Activated CD4-positive, CD25-positive, alpha-beta regulatory T cell (primary cell): ENCODE results near the gene SIM1.

Source experiments
- DNase-seq, 4 experiments: peaks; one replicate each; lab custom pipeline; 2025; lab: John Stamatoyannopoulos, UW

The SIM1 gene

GRCh38 chr6:100470422-100471120 lies 5.8 kb upstream of the SIM1 start:
- DNase-seq: no peak

GRCh38 chr6:100469101-100469859 lies 4.6 kb upstream of the SIM1 start:
- no peak for DNase-seq

DNA sequence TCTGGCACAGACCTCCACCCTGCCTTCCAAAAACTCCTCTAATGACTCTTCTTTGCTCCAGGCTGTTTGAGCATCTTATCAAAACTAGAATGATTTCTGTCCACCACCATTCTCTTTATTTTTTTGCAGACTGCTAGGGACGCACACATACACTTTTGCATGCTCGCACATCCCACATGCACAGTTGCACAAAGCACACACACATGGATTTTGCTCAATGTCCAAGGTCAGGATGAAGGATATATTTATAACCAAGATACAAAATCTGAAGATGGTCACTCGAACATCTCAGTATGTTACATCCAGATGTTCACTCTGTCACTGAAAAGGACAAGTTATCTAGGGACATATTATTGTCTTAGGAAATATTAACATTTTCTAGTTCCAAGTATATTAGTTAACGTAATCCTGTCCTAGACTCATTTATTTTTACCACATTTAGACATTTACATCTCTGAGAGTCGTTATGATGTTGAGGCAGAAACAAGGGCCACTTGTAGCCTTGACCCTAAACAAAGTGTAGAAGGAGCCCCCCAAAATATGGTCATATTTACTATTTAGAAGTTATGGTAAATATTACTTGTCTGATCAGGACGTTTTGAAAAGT lies 3.4 kb upstream of the SIM1 start:
- no peak for DNase-seq

- no peak for DNase-seq
Measured at GRCh38 chr6:100467129-100468015, 2.7 kb upstream of the SIM1 start.

GRCh38 chr6:100466410-100467128 lies 1.8 kb upstream of the SIM1 start:
- DNase-seq: no peak

DNA sequence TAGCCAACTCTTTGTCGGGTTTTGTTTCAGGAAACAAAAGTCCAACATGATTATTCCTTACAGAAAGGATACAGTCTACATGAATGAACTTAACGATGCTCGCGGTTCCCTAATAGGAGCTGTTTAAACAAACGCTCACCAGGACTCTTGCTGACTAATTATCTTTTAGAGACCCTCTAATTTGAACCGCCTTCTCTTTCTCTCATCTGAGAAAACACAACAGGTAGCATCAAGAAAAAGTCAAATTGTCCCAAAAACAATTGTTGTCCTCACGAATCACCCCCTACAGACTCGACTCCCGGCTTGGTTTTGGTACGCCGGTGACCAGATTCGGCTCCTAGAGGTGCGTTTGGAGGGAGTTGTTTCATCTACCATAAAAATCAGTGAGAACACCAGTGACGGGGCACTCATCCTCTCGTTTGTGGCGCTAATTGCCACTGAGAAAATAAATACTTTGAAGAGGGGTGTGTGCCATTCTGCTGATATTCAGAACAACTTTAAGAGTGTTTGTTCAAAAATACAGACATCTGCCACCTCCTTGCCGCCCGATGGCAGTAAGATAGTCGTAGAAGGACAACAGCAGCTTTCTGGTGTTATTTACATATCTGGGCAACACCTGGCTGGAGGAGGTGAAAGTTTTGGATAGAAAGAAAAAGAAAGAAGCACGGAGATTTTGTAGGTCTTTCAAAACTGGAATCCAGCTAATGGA lies 1.1 kb upstream of the SIM1 start:
- DNase-seq: no peak

DNA sequence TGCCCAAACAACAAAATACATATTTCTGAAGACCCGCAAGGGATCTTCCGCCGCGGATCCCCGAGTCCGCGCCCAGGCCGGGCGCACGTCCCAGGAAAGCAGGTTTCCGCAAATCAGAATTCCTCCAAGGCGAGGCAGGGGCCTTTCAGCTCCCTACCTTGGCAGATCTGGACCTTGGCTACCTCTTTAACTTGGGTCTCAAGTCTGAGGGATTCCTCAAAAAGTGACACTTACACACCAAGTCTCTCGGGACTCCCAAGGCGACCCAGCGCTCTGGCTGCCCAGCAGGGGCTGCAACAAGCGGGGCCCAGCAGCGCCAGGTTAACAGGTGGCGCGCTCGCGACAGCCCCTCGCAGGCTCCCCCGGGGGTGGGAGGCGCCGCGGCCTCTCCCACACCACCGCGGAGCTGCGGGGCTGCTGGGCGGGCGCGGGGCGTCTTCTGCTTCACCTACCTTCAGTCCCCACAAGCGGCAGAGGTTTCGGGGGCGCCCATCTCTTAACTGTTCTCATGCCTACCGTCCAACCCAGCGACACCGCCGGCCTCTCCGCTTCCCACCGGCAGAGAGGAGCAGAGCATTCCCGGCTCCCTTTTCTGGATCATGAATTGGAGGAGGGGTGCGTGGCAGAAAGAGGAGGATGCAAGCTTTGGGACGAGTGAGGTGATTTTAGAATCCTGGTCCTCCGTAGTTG lies 414 bp downstream of the SIM1 start:
- DNase-seq: no peak

GRCh38 chr6:100463630-100464161 lies 1.0 kb downstream of the SIM1 start:
- DNase-seq: no peak

DNA sequence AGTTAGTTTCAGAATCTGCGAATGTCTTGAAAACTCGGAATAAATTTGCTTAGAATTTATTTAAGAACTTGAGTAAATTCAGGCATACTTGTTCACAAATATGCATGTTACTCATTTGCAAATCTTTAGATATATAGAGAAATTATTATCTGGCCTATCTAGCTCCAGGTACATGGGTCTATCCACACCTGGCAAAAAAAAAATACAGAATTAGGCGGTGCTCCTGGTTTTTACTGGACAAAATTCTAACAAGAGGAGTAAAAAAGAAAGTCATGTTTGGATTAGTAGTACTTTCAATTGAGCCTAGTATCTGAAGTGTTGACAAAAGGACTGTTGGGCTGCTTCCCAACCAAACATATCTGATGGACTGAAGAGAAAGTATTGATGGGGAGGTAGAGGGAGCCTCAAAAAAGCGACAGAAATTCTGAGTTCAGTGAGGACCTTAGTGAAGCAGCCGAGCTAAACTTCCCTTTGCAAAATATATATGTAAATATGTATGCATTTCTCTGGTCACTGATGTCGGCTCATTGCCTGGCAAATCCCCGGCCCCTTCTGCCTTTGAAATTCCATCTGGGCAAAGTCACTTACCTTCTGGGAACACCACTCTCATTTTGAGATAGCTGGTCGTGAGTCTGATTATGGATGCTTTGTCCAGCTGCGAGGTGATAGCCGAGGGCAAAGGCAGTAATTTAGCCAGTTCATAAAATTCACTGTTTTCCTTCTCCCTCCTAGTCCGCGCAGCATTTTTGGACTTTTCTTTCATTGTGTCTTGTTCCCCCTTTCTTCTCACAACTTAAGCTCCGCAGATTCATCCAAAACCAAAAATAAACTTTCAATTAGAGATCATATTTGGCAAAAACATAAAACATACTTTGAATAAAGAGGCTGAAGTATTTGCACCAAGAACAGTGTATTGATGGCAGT lies 1.8 kb downstream of the SIM1 start:
- no peak for DNase-seq

GRCh38 chr6:100461917-100462705 lies 2.6 kb downstream of the SIM1 start:
- DNase-seq: no peak

- no peak for DNase-seq
Measured at GRCh38 chr6:100461278-100461916, 3.3 kb downstream of the SIM1 start.

GRCh38 chr6:100460650-100461204 lies 4.0 kb downstream of the SIM1 start:
- DNase-seq: no peak

DNA sequence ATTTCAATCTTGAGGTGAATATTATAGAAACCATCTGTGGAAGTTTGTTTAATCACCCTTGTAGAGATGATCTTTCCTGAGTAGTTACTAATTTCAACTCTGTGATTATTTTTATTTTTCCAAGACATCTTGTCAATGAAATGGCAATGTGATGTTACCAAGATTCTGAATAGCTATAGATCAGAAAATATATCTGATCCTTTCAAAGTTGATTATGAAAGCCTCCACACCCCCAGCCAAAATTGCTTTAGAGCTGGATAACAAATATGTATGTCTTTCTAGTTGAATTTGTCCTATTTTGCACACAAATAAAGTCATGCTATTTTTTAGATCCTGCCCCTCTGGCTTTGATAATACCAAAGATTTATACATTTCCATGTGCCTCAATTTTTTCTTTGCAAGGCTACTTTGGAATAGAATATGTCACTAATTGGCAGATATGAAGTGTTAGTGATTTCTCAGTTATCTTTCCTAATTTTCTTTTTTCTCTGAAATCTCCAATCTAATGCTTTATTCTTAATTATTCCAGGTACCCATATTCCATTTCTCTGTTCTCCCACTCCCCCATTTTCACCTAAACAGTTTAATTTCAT lies 5.0 kb downstream of the SIM1 start:
- DNase-seq: no peak

DNA sequence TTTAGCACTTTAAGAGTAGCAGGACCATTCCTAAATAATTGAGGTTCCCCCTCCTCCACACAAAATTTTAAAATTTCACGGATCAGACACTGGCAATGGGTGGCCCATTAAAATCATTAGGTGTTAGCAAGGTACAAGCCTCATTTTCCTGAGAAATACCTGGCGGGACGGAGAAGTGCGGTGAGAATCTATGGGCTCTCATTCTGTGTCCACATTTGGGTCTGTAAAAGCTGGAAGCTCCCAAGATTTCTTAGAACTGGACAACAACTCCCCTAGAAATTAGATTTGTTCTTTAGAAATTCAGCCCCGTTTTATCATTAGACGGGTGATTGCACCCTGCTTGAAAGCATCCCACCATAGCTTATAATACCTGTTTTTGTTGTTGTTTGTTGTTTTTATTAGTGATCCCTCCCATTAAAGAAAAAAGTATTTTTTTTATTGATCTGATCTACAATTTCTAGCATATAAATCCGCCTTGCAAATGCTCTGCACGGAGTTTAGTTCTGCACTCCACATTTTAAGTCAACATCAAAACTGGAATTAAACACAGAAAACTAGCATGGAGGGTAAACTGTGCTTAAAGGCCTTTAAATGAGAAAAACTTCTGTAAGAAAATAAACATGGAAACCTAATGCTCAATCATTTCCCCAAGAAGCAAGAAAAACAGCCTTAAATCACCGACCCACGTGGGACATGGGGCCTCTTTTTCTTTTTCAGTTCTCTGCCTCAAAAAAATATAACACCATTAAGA lies 5.7 kb downstream of the SIM1 start:
- DNase-seq: no peak

DNA sequence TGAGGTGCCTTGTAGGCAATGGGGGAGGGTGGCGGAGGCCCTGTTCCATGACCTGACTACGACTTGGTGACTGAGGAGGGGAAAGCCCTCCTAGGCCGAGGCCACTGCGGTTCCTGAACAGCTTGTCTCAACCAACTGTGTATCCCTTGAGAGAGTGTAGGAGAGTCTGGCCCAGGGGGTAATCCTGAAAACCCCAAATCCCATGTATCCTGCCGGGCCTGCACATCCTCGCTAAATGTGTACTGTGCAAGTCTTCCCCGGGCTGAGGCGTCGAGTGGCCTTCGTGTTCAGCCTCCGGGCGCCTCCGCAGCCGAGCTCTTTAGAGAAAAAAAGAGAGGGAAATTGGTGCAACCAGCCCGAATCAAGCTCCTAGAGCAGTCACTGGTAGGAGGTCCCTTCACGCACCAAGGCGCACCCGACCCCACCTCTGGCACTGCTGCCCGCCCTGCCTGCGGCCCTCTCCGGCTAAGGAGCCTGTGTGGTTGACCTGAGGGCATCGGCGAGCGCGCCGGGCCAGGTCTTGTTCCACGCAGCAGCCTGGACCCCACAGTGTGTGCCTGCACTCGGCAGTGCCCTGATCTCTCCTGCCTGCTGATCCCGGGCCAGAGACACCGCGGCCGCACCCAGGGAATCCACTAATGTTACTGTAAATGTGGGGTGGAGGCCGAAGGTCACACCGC lies 7.3 kb downstream of the SIM1 start:
- no peak for DNase-seq

DNA sequence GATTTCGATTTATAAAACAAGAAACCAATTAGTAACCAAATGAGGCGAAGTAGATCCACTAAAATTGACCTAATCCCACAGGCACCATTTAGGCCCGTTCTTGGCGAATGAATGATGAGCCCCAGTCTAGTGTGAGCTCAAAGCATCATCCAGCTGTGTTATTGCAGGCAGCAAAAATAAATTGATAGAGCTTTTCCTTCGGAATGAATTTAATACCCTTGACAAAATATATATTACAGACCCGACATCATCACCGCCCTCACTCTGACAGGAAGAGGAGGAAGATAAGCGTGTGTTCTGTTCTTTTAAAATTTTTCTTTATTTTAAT lies 7.8 kb downstream of the SIM1 start:
- DNase-seq: no peak
